Activated CD8-positive, alpha-beta T cell treated with anti-CD3 and anti-CD28 coated beads for 36 hours (primary cell): ENCODE data around the gene TRAPPC12. TPM values are rescaled to one million over a fixed set of nuclear protein-coding genes. Genes with fewer than 3 reads are reported as not detected.

ENCODE experiments used
- ATAC-seq: fragments of 200-7000 bp; cut with Tn5 transposase; one replicate; pipeline ENCODE4 v1.10.0; 2021; ENCODE audit warnings: mild to moderate bottlenecking, moderate library complexity
- CTCF ChIA-PET: fragments of 350-600 bp; sonication (Branson Sonifier 250); formaldehyde crosslinking; loops from one replicate; lab custom pipeline; 2021; ENCODE audit warnings: antibody characterized with exemption; lab: Charles Lee
- POLR2A ChIA-PET: fragments of 350-600 bp; sonication (Branson Sonifier 250); formaldehyde crosslinking; loops from one replicate; lab custom pipeline; 2021; ENCODE audit warnings: antibody characterized with exemption; lab: Charles Lee
- DNase-seq: peaks from one replicate; pipeline ENCODE4 v3.0.0-alpha.2; 2020
- H3K27ac Mint-ChIP-seq: one replicate; pipeline ENCODE4 v1.8.0; 2021; ENCODE audit warnings: mild to moderate bottlenecking, mixed read lengths
- H3K27me3 Mint-ChIP-seq: one replicate; pipeline ENCODE4 v1.8.0; 2021; ENCODE audit warnings: mixed read lengths
- H3K36me3 Mint-ChIP-seq: one replicate; pipeline ENCODE4 v1.8.0; 2021; ENCODE audit warnings: low read depth, mixed read lengths
- H3K4me1 Mint-ChIP-seq: one replicate; pipeline ENCODE4 v1.8.0; 2021; ENCODE audit warnings: low read depth, mixed read lengths
- H3K4me3 Mint-ChIP-seq: one replicate; pipeline ENCODE4 v1.8.0; 2021; ENCODE audit warnings: mild to moderate bottlenecking, moderate library complexity, mixed read lengths
- H3K9me3 Mint-ChIP-seq: one replicate; pipeline ENCODE4 v1.8.0; 2021; ENCODE audit warnings: mixed read lengths
- intact Hi-C: fragments of 100-400 bp; cut with micrococcal nuclease; formaldehyde crosslinking; loops from one replicate; pipeline ENCODE4 v1.10.0; 2022
- total RNA-seq, 2 experiments: library from RNA; stranded (reverse); gene quantifications; one replicate each; pipeline ENCODE4 v1.2.3, GENCODE V29; 2021
- TF ChIP-seq, protein P1 (sequence below): fragments of 200-600 bp; IDR thresholded peaks from one replicate; pipeline ENCODE4 v1.8.0; 2022; ENCODE audit warnings: antibody characterized with exemption, mild to moderate bottlenecking

Gene TRAPPC12
- total RNA-seq, 2 experiments from 2014 or later = 52.9 to 65.3 TPM

DNA sequence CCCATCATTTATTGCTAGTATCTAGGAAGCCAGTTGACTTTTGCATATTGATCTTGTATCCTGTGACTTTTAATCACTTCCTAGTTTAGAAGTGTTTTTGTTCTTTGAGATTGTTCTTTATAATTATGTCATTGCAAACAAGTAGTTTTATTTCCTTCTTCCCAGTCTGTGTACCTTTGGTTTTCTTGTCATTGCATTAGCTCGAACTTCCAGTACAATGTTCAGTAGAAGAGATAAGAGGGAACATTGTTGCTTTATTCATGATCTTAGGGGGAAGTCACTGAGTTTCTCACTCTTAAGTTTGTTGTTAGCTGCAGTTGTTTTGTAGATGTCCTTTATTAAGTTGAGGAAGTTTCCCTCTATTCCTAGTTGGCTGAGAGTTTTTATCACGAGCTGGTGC is 61.0 kb downstream of the TRAPPC12 start:
- peaks cover 16% of the 10 kb centered on the region for H3K4me1 Mint-ChIP-seq

DNA sequence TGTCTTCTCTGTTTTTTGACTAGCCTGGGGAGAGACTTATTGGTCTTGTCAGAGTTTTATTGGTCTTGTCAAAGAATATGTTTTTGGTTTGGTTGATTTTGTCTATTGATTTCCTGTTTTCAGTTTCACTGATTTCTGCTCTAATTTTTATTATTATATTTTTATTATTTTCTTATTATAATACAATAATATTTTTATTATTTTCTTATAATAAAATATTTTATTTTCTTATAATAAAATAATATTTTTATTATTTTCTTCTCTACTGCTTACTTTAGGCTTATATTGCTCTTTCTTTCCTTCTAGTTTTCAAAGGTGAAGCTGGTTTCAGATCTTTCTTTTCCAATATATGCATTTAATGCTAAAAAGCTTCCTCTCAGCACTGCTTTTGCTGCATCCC is 62.0 kb downstream of the TRAPPC12 start:
- ATAC-seq (no peak), DNase-seq (no peak)
- CTCF ChIA-PET = interaction anchor here (2.5 to 3.7 kb wide), 2 partner anchors 18 to 21 kb away, joined by 10 to 33 read pairs; no protein-coding TSS in a partner anchor
- Mint-ChIP-seq H3K4me1 (peaks cover 16% of the 10 kb centered on the region), H3K4me3 (no peak overlapping the region), H3K27ac (no peak overlapping the region), H3K9me3 (no peaks in the 10 kb centered on the region), H3K36me3 (peaks cover 15% of the 10 kb centered on the region), H3K27me3 (no peaks in the 10 kb centered on the region)
- TF ChIP-seq, protein P1, sequence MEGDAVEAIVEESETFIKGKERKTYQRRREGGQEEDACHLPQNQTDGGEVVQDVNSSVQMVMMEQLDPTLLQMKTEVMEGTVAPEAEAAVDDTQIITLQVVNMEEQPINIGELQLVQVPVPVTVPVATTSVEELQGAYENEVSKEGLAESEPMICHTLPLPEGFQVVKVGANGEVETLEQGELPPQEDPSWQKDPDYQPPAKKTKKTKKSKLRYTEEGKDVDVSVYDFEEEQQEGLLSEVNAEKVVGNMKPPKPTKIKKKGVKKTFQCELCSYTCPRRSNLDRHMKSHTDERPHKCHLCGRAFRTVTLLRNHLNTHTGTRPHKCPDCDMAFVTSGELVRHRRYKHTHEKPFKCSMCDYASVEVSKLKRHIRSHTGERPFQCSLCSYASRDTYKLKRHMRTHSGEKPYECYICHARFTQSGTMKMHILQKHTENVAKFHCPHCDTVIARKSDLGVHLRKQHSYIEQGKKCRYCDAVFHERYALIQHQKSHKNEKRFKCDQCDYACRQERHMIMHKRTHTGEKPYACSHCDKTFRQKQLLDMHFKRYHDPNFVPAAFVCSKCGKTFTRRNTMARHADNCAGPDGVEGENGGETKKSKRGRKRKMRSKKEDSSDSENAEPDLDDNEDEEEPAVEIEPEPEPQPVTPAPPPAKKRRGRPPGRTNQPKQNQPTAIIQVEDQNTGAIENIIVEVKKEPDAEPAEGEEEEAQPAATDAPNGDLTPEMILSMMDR = no peak
- intact Hi-C loops = no loop called here
- POLR2A ChIA-PET = no interaction called here

More for the DNA sequence above, 61.0 kb downstream of the TRAPPC12 start:
- Mint-ChIP-seq H3K36me3 (peaks cover 9% of the 10 kb centered on the region), H3K4me3 (no peak overlapping the region), H3K27me3 (no peaks in the 10 kb centered on the region), H3K9me3 (no peaks in the 10 kb centered on the region), H3K27ac (no peak overlapping the region)
- intact Hi-C loops = no loop called here
- CTCF ChIA-PET = interaction anchor here (1.3 to 3.7 kb wide), 3 partner anchors 17 to 210 kb away, joined by 4 to 33 read pairs (median 5); no protein-coding TSS in a partner anchor
- TF ChIP-seq, protein P1 = no peak
- DNase-seq = no peak
- no peak for ATAC-seq
- POLR2A ChIA-PET = no interaction called here

DNA sequence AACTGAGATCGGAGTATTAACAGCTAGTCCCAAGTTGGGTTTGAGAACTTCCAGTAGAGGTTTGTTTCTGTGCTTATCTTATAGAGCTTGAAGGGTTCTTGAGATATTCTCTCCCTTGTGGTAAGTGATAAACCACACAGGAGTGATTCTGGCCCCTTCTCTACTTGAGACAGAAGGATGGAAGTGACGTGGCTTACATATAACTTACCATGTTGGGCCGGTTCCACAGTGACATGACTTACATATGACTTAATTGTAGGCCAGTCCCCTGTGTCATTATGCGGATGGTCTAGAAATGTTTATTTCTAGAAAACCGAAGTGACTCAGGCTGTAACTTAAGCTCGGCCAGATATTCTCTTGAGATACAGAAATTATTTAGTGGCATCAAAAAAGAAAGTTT is 62.7 kb downstream of the TRAPPC12 start:
- TF ChIP-seq, protein P1 = no peak
- intact Hi-C loops = no loop called here
- Mint-ChIP-seq H3K27me3 (no peaks in the 10 kb centered on the region), H3K27ac (no peak overlapping the region), H3K9me3 (no peaks in the 10 kb centered on the region), H3K4me1 (peaks cover 16% of the 10 kb centered on the region), H3K4me3 (no peak overlapping the region), H3K36me3 (peaks cover 16% of the 10 kb centered on the region)
- ChIA-PET CTCF (interaction anchor here (0.8 to 3.7 kb wide), 5 partner anchors 8 to 20 kb away, joined by 3 to 33 read pairs (median 3); no protein-coding TSS in a partner anchor), POLR2A (no interaction called here)
- DNase-seq (no peak), ATAC-seq (no peak)

DNA sequence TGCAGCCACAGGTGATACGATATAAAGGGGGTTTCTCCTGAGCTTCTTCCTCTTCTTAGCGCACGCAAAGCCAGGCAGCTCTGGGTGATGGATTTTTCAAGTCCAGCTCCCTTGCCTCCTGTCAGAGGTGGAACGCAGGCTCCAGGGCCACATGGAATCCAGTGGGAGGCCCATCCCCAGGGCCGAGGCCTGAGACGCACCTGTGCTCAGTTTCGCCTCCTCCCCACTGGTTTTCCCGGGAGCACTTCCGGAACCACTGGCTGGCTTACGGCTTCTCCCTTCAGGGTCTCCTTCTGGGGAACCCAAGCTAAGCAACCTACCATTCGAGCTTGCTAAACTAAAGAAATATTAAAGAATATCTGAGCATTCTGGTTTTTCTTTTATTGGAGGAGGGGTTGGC is 63.6 kb downstream of the TRAPPC12 start:
- no peak for ATAC-seq
- intact Hi-C loops = no loop called here
- Mint-ChIP-seq H3K27ac (no peak overlapping the region), H3K27me3 (no peaks in the 10 kb centered on the region), H3K36me3 (peaks cover 18% of the 10 kb centered on the region), H3K9me3 (no peaks in the 10 kb centered on the region), H3K4me1 (peaks cover 16% of the 10 kb centered on the region), H3K4me3 (no peak overlapping the region)
- no peak for DNase-seq
- POLR2A ChIA-PET = interaction anchor here (0.8 kb wide), 1 partner anchor 46 kb away, joined by 3 read pairs; no protein-coding TSS in a partner anchor
- CTCF ChIA-PET = interaction anchor here (1.1 to 3.7 kb wide), 4 partner anchors 14 to 20 kb away, joined by 3 to 33 read pairs (median 6); no protein-coding TSS in a partner anchor
- TF ChIP-seq, protein P1 = no peak

DNA sequence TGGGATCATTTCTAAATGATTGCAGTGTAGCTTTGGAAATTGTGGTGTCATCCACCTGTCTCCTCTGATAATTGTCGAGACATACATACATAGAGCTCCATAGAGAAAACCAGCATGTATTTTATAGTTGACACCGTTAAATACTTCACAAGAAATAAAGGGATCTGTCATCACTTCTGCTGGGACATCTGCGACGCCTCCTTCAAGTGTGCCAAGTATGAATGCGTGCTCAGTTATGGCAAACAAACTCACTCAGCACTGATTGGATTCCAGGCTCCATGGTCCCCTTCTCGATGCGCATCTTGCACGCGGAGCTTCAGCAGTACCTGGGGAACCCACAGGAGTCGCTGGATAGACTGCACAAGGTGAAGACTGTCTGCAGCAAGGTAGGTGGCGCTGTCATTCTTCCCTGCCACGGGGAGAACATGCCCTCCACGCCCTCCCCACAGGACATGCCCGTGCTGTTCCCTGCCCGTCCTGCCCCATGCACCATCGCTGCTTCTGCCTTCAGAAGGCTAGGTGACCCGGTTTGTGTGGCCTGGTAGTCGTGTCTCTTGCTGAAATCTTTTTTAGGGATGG is 64.1 kb downstream of the TRAPPC12 start:
- H3K27me3 Mint-ChIP-seq = no peaks in the 10 kb centered on the region
- CTCF ChIA-PET = interaction anchor here (0.9 to 3.7 kb wide), 6 partner anchors 14 to 21 kb away, joined by 3 to 33 read pairs (median 5); no protein-coding TSS in a partner anchor
- ATAC-seq = no peak
- DNase-seq = no peak
- POLR2A ChIA-PET = interaction anchor here (0.8 kb wide), 1 partner anchor 46 kb away, joined by 3 read pairs; no protein-coding TSS in a partner anchor
- no peaks in the 10 kb centered on the region for H3K9me3 Mint-ChIP-seq
- no peak overlapping the region for H3K27ac Mint-ChIP-seq
- peaks cover 16% of the 10 kb centered on the region for H3K4me1 Mint-ChIP-seq
- H3K4me3 Mint-ChIP-seq = no peak overlapping the region
- H3K36me3 Mint-ChIP-seq = peaks cover 18% of the 10 kb centered on the region
- intact Hi-C loops = no loop called here
- TF ChIP-seq, protein P1 = no peak
